ENCODE data around the gene TMOD4. TPM values are rescaled to one million over a fixed set of nuclear protein-coding genes. Genes with fewer than 3 reads are reported as not detected.
"Not testable (repeated sequence)": the region's sequence is repeated elsewhere in the genome, so short reads cannot be mapped to it uniquely, and the experiment has no call there.

Gene TMOD4
- total and polyA plus RNA-seq, 5 experiments from 2014 or later: 0.50 to 4.6 (median 1.3) TPM; not detected in 1

DNA sequence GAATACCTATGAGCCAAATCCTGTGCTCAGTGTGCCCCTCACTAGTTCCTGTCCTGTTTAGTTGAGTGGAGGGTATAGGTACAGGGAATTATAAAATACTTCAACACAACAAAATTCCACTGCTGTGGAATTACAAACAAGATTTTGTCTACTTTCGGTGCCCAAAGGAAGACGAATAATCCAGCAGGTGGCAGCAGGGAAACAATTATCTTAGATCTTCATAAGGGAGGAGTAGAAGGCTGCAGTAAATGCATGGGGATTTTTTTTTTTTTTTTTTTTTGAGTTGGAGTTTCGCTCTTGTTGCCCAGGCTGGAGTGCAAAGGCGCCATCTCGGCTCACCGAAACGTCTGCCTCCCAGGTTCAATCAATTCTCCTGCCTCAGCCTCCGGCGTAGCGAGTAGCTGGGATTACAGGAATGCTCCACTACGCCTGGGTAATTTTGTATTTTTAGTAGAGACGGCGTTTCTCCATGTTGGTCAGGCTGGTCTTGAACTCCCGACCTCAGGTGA lies 20.6 kb upstream of the TMOD4 start:
- Mint-ChIP-seq H3K4me3 (peak overlapping the region in 6 of 10 donors; percentile 13 to 70 (median 42)), H3K4me1 (peaks cover 25 to 38% (median 33%) of the 10 kb centered on the region in 4 donors), H3K27ac (peak overlapping the region in 2 of 10 donors; percentile 58 to 66), H3K36me3 (peaks cover 0 to 6% (median 3%) of the 10 kb centered on the region in 3 donors), H3K9me3 (no peaks in the 10 kb centered on the region), H3K27me3 (peaks cover 0 to 3% (median 0%) of the 10 kb centered on the region in 5 donors)
- DNase-seq: peak in 9 of 10 donors; percentile 19 to 78 (median 51)
- ATAC-seq: peak; percentile 12 to 25
- POLR2A ChIA-PET: interaction anchor here (0.7 to 1.4 kb wide), 3 partner anchors 55 to 144 kb away, joined by 3 to 9 read pairs (median 4); no protein-coding TSS in a partner anchor

DNA sequence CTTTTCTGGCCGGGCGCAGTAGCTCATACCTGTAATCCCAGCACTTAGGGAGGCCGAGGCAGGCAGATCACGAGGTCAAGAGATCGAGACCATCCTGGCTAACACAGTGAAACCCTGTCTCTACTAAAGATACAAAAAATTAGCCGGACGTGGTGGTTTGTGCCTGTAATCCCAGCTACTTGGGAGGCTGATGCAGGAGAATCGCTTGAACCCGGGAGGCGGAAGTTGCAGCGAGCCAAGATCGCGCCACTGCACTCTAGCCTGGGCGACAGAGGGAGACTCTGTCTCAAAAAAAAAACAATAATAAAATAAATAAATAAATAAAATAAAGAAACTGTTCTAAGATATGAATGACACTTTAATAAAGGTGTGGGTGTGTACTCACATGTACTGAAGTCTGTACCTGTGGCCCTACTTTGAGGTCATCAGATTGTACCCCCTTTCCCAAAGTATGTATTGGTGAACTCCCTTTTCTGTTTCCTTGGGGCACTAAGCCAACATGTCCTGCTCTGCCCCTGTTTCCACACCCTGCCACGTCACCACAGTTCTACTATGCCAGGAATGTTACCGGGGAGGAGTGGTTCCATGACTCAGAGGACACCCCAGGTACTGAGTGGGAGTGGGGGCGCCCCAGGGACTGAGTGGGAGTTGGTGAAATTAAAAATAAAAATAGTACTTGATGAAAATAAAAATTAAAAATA lies 19.3 kb upstream of the TMOD4 start:
- Mint-ChIP-seq H3K4me3 (peak overlapping the region in 1 of 10 donors; percentile 39), H3K4me1 (peaks cover 27 to 37% (median 34%) of the 10 kb centered on the region in 4 donors)
- not testable (repeated sequence) for H3K27me3 Mint-ChIP-seq, DNase-seq, H3K27ac Mint-ChIP-seq, H3K36me3 Mint-ChIP-seq, ATAC-seq, H3K9me3 Mint-ChIP-seq
- POLR2A ChIA-PET: interaction anchor here (0.6 to 0.8 kb wide), 3 partner anchors 17 to 163 kb away, joined by 3 to 7 read pairs (median 4); no protein-coding TSS in a partner anchor

DNA sequence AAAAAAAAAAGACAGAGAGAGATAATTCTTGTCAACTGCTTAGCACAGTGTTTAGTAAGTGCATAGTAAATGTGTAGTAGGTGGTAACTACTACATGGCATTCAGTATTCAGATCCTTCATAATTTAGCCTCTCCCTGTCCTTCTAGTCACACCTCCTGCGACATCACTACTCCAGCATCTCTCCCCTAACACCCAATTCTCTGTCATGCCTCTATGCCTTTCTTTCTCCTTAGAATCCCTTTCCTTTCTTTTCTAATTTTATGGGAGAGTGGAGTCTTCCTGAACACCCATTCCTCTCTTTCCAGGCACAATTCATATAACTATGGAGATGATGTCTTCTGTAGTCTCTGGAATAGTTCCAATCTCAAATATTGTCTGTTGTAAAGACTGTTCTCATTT lies 18.1 kb upstream of the TMOD4 start:
- H3K27me3 Mint-ChIP-seq: peaks cover 0 to 3% (median 0%) of the 10 kb centered on the region in 5 donors
- H3K4me1 Mint-ChIP-seq: peaks cover 22 to 37% (median 33%) of the 10 kb centered on the region in 4 donors
- no peak overlapping the region for H3K4me3 Mint-ChIP-seq
- DNase-seq: no peak
- H3K9me3 Mint-ChIP-seq: no peaks in the 10 kb centered on the region
- POLR2A ChIA-PET: interaction anchor here (0.6 kb wide), 1 partner anchor 81 kb away, joined by 3 read pairs; no protein-coding TSS in a partner anchor
- peaks cover 0 to 4% (median 0%) of the 10 kb centered on the region in 3 donors for H3K36me3 Mint-ChIP-seq
- no peak overlapping the region for H3K27ac Mint-ChIP-seq
- no peak for ATAC-seq

DNA sequence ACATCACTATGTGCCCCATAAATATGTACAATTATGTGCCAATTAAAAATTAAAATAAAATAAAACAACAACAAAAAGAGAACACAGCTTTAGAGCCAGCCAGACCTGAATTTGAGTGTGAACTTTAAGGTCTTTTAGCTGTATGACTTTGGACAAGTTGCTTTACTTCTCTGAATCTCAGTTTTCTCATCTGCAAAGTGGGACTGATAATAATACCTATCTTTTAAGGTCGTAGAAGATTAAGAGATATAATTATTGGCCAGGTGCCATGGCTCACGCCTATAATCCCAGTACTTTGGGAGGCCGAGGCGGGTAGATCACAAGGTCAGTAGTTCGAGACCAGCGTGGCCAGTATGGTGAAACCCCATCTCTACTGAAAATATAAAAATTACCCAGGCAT lies 17.5 kb upstream of the TMOD4 start:
- ATAC-seq: no peak
- no peak overlapping the region for H3K4me3 Mint-ChIP-seq
- H3K9me3 Mint-ChIP-seq: no peaks in the 10 kb centered on the region
- peaks cover 0 to 2% (median 0%) of the 10 kb centered on the region in 3 donors for H3K36me3 Mint-ChIP-seq
- no peak overlapping the region for H3K27ac Mint-ChIP-seq
- peaks cover 0 to 2% (median 0%) of the 10 kb centered on the region in 5 donors for H3K27me3 Mint-ChIP-seq
- peaks cover 21 to 40% (median 32%) of the 10 kb centered on the region in 4 donors for H3K4me1 Mint-ChIP-seq
- DNase-seq: no peak
- POLR2A ChIA-PET: interaction anchor here (0.6 kb wide), 2 partner anchors 69 to 82 kb away, joined by 3 to 6 read pairs; no protein-coding TSS in a partner anchor

DNA sequence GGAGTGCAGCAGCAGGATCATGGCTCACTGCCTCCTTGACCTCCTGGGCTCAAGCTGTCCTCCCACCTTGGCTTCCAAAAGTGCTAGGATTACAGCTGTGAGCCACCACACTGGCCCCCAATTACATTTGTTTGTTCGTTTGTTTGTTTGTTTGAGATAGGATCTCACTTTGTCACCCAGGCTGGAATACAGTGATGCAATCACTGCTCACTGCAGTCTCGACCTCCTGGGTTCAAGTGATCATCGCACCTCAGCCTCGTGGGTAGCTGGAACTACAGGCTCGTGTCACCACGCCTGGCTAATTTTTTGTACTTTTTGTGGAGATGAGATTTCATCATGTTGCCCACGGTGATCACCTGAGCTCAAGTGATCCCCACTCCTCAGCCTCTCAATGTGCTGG lies 16.3 kb upstream of the TMOD4 start:
- Mint-ChIP-seq H3K27me3 (peaks cover 0 to 2% (median 0%) of the 10 kb centered on the region in 5 donors), H3K9me3 (no peaks in the 10 kb centered on the region), H3K4me3 (peak overlapping the region in 1 of 10 donors; percentile 34), H3K4me1 (peaks cover 17 to 41% (median 32%) of the 10 kb centered on the region in 4 donors), H3K36me3 (no peaks in the 10 kb centered on the region), H3K27ac (no peak overlapping the region)
- POLR2A ChIA-PET: interaction anchor here (0.6 to 0.7 kb wide), 4 partner anchors 44 to 135 kb away, joined by 3 read pairs; partner anchors contain the start of gene PI4KB
- DNase-seq (no peak), ATAC-seq (no peak)

DNA sequence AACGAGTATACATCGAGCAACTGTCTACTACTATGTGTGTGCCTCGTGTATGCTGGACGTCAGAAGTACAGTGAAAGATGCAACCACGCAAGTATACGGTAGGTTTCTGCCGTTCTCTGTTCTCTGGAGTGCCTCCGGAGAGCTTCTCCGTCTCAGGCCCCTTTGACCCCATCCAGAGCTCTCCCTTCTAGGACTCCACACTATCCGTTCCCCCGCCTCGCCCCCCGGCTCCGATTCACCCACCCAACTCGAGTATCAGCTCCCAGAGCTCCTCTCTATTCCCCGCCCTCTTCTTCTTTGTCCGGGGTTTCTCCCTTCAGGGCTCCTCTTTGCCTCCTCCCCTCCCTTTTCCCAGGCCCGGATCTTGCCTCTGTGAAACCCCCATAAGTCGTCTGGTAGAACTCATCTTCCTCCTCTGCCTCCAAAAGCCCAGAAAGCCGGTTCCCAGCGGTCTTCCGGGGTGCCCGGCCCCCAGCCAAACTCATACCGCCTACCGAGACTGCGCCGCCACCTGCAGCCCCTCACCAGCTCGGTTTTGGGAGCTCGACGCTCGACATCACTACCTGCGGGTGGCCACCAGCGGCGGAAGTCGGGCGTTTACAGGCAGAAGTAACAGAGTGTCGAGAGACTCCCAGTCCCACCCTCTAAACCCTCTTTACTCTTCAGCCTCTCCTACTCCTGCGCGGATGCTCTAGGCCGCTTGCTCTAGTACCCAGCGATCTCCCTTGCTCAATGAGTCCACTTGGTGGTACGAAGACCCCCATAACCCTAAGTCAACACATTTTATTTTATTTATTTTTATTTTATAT lies 14.1 kb upstream of the TMOD4 start, which contains the start of gene VPS72:
TSS of gene VPS72 (minus strand) at position 561 of the 809 bp plus-strand sequence. CDS start at position 485, 76 bp downstream.
- peaks cover 14 to 43% (median 33%) of the 10 kb centered on the region in 4 donors for H3K4me1 Mint-ChIP-seq
- H3K27ac Mint-ChIP-seq: peak within 1 kb of the TSS; percentile 96 to 100 (median 98)
- peak; percentile 75 to 91 (median 82) for DNase-seq
- peaks cover 0 to 13% (median 0%) of the 10 kb centered on the region in 3 donors for H3K36me3 Mint-ChIP-seq
- peak within 1 kb of the TSS; percentile 91 to 100 (median 99) for H3K4me3 Mint-ChIP-seq
- H3K9me3 Mint-ChIP-seq: no peaks in the 10 kb centered on the region
- ATAC-seq: peak; percentile 92 to 93
- POLR2A ChIA-PET: interaction anchor here (0.6 to 2.4 kb wide), 20 partner anchors 9 to 209 kb away, joined by 3 to 41 read pairs (median 5); partner anchors contain the start of genes LYSMD1, PI4KB, PIP5K1A and PSMB4
- H3K27me3 Mint-ChIP-seq: no peaks in the 10 kb centered on the region

DNA sequence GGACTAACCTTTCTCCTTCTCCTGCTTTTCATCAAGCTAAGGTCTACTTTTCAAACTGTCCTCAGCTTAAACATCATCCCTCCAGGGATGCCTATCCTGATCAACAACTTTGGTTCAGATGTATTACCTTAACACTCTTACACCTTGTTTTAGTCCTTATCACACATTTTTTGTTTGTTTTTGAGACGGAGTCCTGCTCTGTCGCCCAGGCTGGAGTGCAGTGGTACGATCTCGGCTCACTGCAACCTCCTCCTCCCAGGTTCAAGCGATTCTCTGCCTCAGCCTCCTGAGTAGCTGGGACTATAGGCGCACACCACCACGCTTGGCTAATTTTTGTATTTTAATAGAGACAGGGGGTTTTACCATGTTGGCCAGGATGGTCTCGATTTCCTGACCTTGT lies 12.9 kb upstream of the TMOD4 start:
- not testable (repeated sequence) for ATAC-seq, H3K27me3 Mint-ChIP-seq, DNase-seq, H3K9me3 Mint-ChIP-seq
- Mint-ChIP-seq H3K27ac (peak overlapping the region in 7 of 10 donors; percentile 16 to 100 (median 53)), H3K4me1 (peaks cover 16 to 43% (median 33%) of the 10 kb centered on the region in 4 donors), H3K4me3 (peak overlapping the region; percentile 91 to 100 (median 99)), H3K36me3 (peaks cover 0 to 25% (median 3%) of the 10 kb centered on the region in 3 donors)
- POLR2A ChIA-PET: interaction anchor here (0.6 to 2.4 kb wide), 4 partner anchors 9 to 164 kb away, joined by 3 to 41 read pairs (median 5); partner anchors contain the start of genes PI4KB and TNFAIP8L2

DNA sequence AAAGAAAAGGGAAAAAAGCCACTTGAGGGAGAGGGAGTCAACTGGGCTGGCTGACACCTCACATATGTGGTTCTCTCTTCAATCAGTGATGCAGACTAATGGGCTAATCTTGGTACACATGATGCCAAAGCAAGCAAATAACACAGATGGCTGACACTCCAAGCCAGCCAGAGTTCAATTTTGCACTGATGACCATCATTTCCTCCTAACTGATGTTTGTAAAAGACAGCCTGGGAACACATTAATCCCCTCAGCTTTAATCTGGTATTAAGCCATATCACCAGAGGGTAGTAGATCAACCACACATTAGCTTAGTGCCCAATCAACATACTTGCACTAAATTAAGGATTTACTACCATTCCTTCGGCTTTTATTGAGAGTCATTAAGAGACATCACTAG lies 11.4 kb upstream of the TMOD4 start:
- Mint-ChIP-seq H3K4me1 (peaks cover 19 to 43% (median 33%) of the 10 kb centered on the region in 4 donors), H3K4me3 (peak overlapping the region in 2 of 10 donors; percentile 23 to 74), H3K9me3 (no peaks in the 10 kb centered on the region), H3K27me3 (no peaks in the 10 kb centered on the region), H3K27ac (peak overlapping the region in 1 of 10 donors; percentile 29), H3K36me3 (peaks cover 8 to 39% (median 11%) of the 10 kb centered on the region in 3 donors)
- POLR2A ChIA-PET: no interaction called here
- ATAC-seq (no peak), DNase-seq (no peak)

DNA sequence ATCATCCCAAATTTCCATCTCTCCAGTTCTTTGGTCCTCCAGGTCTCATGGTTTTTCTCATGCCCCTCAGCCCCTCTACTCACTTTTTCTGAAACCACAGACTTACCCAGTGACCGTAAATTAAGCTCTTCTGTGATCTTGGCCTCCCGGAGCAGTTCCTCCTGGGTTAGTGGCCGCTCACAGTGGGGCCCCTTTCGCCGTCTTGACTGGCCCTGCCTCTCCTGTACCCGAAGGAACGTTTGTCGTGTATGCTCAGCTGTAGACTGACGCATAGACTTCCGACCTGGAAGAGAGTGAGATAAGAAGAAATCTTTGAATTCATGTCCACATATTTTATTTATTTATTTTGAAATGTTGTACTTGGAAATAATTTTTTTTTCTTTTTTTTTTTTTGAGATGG lies 8.4 kb upstream of the TMOD4 start:
- Mint-ChIP-seq H3K4me1 (peaks cover 17 to 28% (median 20%) of the 10 kb centered on the region in 4 donors), H3K27ac (peak overlapping the region in 2 of 10 donors; percentile 41 to 89)
- POLR2A ChIA-PET: interaction anchor here (0.8 kb wide), 1 partner anchor 14 kb away, joined by 3 read pairs; no protein-coding TSS in a partner anchor

DNA sequence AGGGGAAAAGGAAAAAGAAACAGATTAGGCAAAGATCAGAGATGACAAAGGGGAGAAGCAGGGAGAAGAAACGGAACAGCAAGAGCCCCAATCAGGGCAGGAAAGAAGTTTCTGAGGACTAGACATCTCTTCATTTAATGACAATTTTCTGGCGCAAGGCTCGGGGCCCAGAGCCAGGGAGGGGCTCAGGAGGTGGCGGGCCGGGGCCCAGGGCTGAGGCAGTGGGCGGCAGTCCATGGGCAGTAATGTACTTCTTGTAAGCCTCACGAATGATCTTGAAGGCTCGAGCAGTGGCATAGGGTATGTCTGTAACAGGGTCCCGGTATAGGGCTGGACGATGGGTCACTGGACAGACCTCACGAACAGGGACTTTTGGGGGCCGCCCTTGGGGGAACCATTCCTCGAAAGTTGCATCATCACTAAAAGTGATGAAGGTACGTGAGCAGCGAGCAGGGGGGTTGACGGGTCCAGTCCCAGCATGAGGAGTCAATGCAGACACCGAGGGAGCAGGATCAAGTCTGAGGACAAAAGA lies 799 bp upstream of the TMOD4 start:
- H3K27ac Mint-ChIP-seq: peak overlapping the region in 4 of 10 donors; percentile 8 to 73 (median 40)
- H3K4me3 Mint-ChIP-seq: no peak overlapping the region
- H3K9me3 Mint-ChIP-seq: no peaks in the 10 kb centered on the region
- ATAC-seq (no peak), DNase-seq (no peak)
- POLR2A ChIA-PET: interaction anchor here (1.7 to 3.1 kb wide), 2 partner anchors 10 to 19 kb away, joined by 10 to 15 read pairs; partner anchors contain the start of genes LYSMD1 and SCNM1
- H3K4me1 Mint-ChIP-seq: peaks cover 0 to 16% (median 7%) of the 10 kb centered on the region in 4 donors
- peaks cover 5 to 83% (median 13%) of the 10 kb centered on the region in 3 donors for H3K36me3 Mint-ChIP-seq
- H3K27me3 Mint-ChIP-seq: no peaks in the 10 kb centered on the region

More for the DNA sequence above, 8.4 kb upstream of the TMOD4 start:
- Mint-ChIP-seq H3K9me3 (no peaks in the 10 kb centered on the region), H3K4me3 (no peak overlapping the region), H3K36me3 (peaks cover 15 to 68% (median 16%) of the 10 kb centered on the region in 3 donors), H3K27me3 (no peaks in the 10 kb centered on the region)
- DNase-seq (no peak), ATAC-seq (no peak)

DNA sequence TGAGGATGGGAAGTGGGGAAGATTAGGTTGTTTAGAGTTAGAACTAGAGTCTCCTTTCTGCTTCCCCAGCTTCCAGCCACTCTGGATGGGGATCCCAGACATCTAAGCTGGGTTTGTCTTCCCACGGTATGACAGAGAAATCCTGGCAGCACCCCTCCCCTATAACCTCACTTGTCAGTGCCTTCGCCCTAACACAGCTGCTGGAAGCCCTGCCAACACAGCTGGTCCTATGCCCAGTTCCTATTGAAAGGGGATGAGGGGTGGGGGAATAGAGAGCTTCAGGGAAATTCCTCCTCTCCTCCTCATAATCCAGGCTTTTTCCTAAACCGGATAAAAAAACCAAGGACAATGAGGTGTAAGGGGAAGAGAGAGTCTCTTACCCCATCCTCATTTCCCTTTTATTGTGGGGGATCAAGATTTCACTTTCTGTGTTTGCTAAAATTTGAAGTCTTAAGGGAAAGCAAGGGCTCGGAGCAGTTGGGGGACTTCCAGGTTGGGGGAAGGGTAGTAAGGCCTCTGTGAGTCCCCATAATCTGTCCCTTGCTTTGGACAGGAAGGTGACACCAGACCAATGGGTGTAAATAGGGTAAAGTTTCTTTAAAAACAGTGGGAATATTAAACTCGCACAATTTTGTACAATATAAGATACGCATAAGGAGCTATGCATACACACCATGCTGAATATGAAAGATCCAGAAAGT lies 590 bp downstream of the TMOD4 start:
- Mint-ChIP-seq H3K27ac (peak overlapping the region in 5 of 10 donors; percentile 25 to 80 (median 57)), H3K9me3 (no peaks in the 10 kb centered on the region), H3K4me1 (peaks cover 0 to 13% (median 7%) of the 10 kb centered on the region in 4 donors), H3K4me3 (no peak overlapping the region), H3K27me3 (no peaks in the 10 kb centered on the region), H3K36me3 (peaks cover 0 to 79% (median 10%) of the 10 kb centered on the region in 3 donors)
- no peak for ATAC-seq
- POLR2A ChIA-PET: interaction anchor here (1.7 to 3.1 kb wide), 2 partner anchors 9 to 17 kb away, joined by 10 to 15 read pairs; partner anchors contain the start of genes LYSMD1 and SCNM1
- DNase-seq: no peak

All from naive thymus-derived CD8-positive, alpha-beta T cell (primary cell).